SK-N-SH treated with all-trans-retinoic acid at 6 μM for 48 hours (cell line): ENCODE data around the gene SPSB2.

Source experiments
- ATAC-seq: fragments of 200-7000 bp; cut with Tn5 transposase; 3 replicates; pipeline ENCODE4 v1.9.1; 2020; ENCODE audit warnings: mild to moderate bottlenecking, moderate library complexity
- ARNTL ChIP-seq: fragments of 450-650 bp; formaldehyde crosslinking; IDR thresholded peaks from 2 replicates; pipeline ENCODE4 v1.5.0; 2020; ENCODE audit warnings: low read depth, mild to moderate bottlenecking, moderate library complexity, borderline replicate concordance
- CSDC2 ChIP-seq: fragments of 250-450 bp; sonication (Bioruptor Pico); IDR thresholded peaks from 2 replicates; pipeline ENCODE4 v1.5.0; 2020; ENCODE audit warnings: mild to moderate bottlenecking, moderate library complexity
- GLIS3 ChIP-seq: fragments of 250-450 bp; sonication (Bioruptor Pico); IDR thresholded peaks from 2 replicates; pipeline ENCODE4 v1.5.0; 2020; ENCODE audit warnings: mild to moderate bottlenecking, moderate library complexity
- ISL1 ChIP-seq: fragments of 250-450 bp; sonication (Bioruptor Pico); IDR thresholded peaks from 2 replicates; pipeline ENCODE4 v2.1.2; 2022; ENCODE audit warnings: mild to moderate bottlenecking, moderate library complexity
- OSR1 ChIP-seq: fragments of 250-450 bp; sonication (Bioruptor Pico); IDR thresholded peaks from 2 replicates; pipeline ENCODE4 v1.8.0; 2022; ENCODE audit warnings: moderate library complexity, mild to moderate bottlenecking, inconsistent platforms
- PPARA ChIP-seq: fragments of 250-450 bp; sonication (Bioruptor Pico); IDR thresholded peaks from 2 replicates; pipeline ENCODE4 v1.5.0; 2020; ENCODE audit warnings: mild to moderate bottlenecking, borderline replicate concordance
- SNAI2 ChIP-seq: fragments of 250-450 bp; sonication (Bioruptor Pico); IDR thresholded peaks from 2 replicates; pipeline ENCODE4 v1.5.0; 2020; ENCODE audit warnings: mild to moderate bottlenecking, moderate library complexity
- TCF4 ChIP-seq: fragments of 250-450 bp; sonication (Bioruptor Pico); IDR thresholded peaks from 2 replicates; pipeline ENCODE4 v1.8.0; 2021; ENCODE audit warnings: mild to moderate bottlenecking, moderate library complexity, borderline replicate concordance
- TOX ChIP-seq: fragments of 250-450 bp; sonication (Bioruptor Pico); IDR thresholded peaks from 2 replicates; pipeline ENCODE4 v1.8.0; 2021; ENCODE audit warnings: mild to moderate bottlenecking, moderate library complexity, borderline replicate concordance
- ZFP3 ChIP-seq: fragments of 250-450 bp; sonication (Bioruptor Pico); IDR thresholded peaks from 2 replicates; pipeline ENCODE4 v1.5.0; 2020; ENCODE audit warnings: mild to moderate bottlenecking, moderate library complexity
- ZFP30 ChIP-seq: fragments of 450-650 bp; formaldehyde crosslinking; IDR thresholded peaks from 2 replicates; pipeline ENCODE4 v1.5.0; 2022; ENCODE audit warnings: mild to moderate bottlenecking, moderate library complexity
- ZNF565 ChIP-seq: fragments of 450-650 bp; formaldehyde crosslinking; conservative IDR thresholded peaks from 2 replicates; pipeline ENCODE4 v1.5.0; 2020; ENCODE audit warnings: low read depth, mild to moderate bottlenecking, moderate library complexity
- ZNF70 ChIP-seq: fragments of 450-650 bp; formaldehyde crosslinking; IDR thresholded peaks from 2 replicates; pipeline ENCODE4 v1.5.0; 2020; ENCODE audit warnings: mild to moderate bottlenecking, moderate library complexity
- ZNF8 ChIP-seq: fragments of 450-650 bp; formaldehyde crosslinking; IDR thresholded peaks from 2 replicates; pipeline ENCODE4 v1.5.0; 2020; ENCODE audit warnings: mild to moderate bottlenecking, moderate library complexity
- TF ChIP-seq, protein P1 (sequence below): fragments of 250-450 bp; sonication (Bioruptor Pico); IDR thresholded peaks from 2 replicates; pipeline ENCODE4 v1.5.1; 2020; ENCODE audit warnings: low read depth, mild to moderate bottlenecking, moderate library complexity
- TF ChIP-seq, protein P2 (sequence below): fragments of 250-450 bp; sonication (Bioruptor Pico); IDR thresholded peaks from 2 replicates; pipeline ENCODE4 v1.8.0; 2020; ENCODE audit warnings: mild to moderate bottlenecking, moderate library complexity, borderline replicate concordance
- TF ChIP-seq, protein P3 (sequence below): fragments of 250-450 bp; sonication (Bioruptor Pico); IDR thresholded peaks from 2 replicates; pipeline ENCODE4 v1.5.1; 2021; ENCODE audit warnings: mild to moderate bottlenecking, moderate library complexity
- TF ChIP-seq, protein P4 (sequence below): fragments of 250-450 bp; sonication (Bioruptor Pico); IDR thresholded peaks from 2 replicates; pipeline ENCODE4 v1.8.0; 2021; ENCODE audit warnings: low read depth, mild to moderate bottlenecking, moderate library complexity, borderline replicate concordance
- TF ChIP-seq, protein P5 (sequence below): fragments of 250-450 bp; sonication (Bioruptor Pico); IDR thresholded peaks from 2 replicates; pipeline ENCODE4 v1.5.0; 2020; ENCODE audit warnings: mild to moderate bottlenecking, moderate library complexity

Gene SPSB2

DNA sequence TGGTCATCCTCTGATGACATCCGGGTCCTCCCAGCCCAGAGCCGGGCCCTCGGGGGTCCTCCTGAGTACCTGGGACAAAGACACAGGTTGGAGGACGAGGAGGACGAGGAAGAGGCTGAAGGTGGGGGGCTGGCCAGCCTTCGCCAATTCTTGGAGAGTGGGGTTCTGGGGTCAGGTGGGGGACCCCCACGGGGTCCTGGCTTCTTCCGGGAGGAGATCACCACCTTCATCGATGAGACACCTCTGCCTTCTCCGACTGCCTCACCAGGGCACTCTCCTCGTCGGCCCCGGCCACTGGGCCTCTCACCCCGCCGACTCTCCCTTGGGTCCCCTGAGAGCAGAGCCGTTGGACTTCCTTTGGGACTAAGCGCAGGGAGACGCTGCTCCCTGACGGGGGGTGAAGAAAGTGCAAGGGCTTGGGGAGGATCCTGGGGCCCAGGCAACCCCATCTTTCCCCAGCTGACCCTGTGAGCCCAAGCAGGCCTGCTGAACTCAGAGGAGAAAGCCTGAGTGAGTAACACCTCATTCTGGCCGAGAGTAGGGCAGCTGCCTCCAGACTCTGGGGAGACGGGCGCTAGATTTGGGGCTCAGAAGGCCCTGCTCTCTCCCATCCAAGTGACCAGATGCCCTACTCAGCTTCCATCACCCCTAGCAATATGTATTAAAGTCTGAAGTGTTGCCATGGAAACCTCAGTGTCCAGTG lies 46.2 kb downstream of the SPSB2 start:
- TF ChIP-seq, protein P1, sequence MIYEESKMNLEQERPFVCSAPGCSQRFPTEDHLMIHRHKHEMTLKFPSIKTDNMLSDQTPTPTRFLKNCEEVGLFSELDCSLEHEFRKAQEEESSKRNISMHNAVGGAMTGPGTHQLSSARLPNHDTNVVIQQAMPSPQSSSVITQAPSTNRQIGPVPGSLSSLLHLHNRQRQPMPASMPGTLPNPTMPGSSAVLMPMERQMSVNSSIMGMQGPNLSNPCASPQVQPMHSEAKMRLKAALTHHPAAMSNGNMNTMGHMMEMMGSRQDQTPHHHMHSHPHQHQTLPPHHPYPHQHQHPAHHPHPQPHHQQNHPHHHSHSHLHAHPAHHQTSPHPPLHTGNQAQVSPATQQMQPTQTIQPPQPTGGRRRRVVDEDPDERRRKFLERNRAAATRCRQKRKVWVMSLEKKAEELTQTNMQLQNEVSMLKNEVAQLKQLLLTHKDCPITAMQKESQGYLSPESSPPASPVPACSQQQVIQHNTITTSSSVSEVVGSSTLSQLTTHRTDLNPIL (CRISPR knock-in tag), result no peak
- TF ChIP-seq OSR1 (CRISPR knock-in tag), result no peak
- TF ChIP-seq, protein P2, sequence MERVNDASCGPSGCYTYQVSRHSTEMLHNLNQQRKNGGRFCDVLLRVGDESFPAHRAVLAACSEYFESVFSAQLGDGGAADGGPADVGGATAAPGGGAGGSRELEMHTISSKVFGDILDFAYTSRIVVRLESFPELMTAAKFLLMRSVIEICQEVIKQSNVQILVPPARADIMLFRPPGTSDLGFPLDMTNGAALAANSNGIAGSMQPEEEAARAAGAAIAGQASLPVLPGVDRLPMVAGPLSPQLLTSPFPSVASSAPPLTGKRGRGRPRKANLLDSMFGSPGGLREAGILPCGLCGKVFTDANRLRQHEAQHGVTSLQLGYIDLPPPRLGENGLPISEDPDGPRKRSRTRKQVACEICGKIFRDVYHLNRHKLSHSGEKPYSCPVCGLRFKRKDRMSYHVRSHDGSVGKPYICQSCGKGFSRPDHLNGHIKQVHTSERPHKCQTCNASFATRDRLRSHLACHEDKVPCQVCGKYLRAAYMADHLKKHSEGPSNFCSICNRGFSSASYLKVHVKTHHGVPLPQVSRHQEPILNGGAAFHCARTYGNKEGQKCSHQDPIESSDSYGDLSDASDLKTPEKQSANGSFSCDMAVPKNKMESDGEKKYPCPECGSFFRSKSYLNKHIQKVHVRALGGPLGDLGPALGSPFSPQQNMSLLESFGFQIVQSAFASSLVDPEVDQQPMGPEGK (CRISPR knock-in tag), result no peak
- TF ChIP-seq, protein P3, sequence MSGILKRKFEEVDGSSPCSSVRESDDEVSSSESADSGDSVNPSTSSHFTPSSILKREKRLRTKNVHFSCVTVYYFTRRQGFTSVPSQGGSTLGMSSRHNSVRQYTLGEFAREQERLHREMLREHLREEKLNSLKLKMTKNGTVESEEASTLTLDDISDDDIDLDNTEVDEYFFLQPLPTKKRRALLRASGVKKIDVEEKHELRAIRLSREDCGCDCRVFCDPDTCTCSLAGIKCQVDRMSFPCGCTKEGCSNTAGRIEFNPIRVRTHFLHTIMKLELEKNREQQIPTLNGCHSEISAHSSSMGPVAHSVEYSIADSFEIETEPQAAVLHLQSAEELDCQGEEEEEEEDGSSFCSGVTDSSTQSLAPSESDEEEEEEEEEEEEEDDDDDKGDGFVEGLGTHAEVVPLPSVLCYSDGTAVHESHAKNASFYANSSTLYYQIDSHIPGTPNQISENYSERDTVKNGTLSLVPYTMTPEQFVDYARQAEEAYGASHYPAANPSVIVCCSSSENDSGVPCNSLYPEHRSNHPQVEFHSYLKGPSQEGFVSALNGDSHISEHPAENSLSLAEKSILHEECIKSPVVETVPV (CRISPR knock-in tag), result no peak
- no peak for TF ChIP-seq ZNF565
- TF ChIP-seq ZFP30 (CRISPR knock-in tag), result no peak
- no peak for TF ChIP-seq CSDC2 (CRISPR knock-in tag)
- no peak for TF ChIP-seq PPARA (CRISPR knock-in tag)
- TF ChIP-seq ARNTL, result no peak
- no peak for TF ChIP-seq TCF4 (CRISPR knock-in tag)
- TF ChIP-seq TOX (CRISPR knock-in tag), result no peak
- TF ChIP-seq ZFP3 (CRISPR knock-in tag), result no peak
- no peak for TF ChIP-seq ZNF8 (CRISPR knock-in tag)
- TF ChIP-seq, protein P4, sequence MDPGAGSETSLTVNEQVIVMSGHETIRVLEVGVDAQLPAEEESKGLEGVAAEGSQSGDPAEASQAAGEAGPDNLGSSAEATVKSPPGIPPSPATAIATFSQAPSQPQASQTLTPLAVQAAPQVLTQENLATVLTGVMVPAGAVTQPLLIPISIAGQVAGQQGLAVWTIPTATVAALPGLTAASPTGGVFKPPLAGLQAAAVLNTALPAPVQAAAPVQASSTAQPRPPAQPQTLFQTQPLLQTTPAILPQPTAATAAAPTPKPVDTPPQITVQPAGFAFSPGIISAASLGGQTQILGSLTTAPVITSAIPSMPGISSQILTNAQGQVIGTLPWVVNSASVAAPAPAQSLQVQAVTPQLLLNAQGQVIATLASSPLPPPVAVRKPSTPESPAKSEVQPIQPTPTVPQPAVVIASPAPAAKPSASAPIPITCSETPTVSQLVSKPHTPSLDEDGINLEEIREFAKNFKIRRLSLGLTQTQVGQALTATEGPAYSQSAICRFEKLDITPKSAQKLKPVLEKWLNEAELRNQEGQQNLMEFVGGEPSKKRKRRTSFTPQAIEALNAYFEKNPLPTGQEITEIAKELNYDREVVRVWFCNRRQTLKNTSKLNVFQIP, result no peak
- no peak for TF ChIP-seq SNAI2 (CRISPR knock-in tag)
- ATAC-seq, result no peak

DNA sequence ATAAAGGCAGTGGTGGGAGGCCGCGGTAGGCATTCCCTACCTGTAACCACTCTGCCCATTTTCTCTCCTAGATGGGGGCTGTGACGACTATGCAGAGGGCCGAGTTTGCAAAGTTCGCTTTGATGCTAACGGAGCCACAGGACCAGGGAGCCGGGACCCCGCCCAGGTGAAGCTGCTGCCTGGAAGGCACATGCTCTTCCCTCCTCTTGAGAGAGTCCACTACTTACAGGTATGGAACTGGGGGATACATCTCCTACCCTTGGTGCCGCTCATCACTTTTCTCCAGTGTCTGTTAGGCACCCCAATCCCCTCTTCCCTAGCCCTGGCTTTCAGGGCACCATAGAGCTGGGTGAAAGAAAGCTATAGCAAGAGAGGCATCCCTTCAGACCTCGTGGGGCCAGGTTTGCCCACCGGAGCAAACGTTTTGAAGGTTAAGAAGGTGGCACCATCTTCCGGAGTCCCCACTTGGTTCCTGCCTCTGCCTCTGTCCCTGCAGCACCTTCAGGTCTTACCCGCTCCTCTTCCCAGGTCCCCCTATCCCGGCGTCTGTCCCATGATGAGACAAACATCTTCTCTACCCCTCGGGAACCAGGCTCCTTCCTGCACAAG lies 46.9 kb downstream of the SPSB2 start:
- no peak for ATAC-seq
- no peak for TF ChIP-seq ISL1 (CRISPR knock-in tag)
- TF ChIP-seq, protein P2 (CRISPR knock-in tag), result no peak
- TF ChIP-seq TOX (CRISPR knock-in tag), result no peak
- TF ChIP-seq ZNF70 (CRISPR knock-in tag), result no peak
- TF ChIP-seq SNAI2 (CRISPR knock-in tag), result no peak
- no peak for TF ChIP-seq PPARA (CRISPR knock-in tag)
- TF ChIP-seq ZNF565, result no peak
- no peak for TF ChIP-seq GLIS3 (CRISPR knock-in tag)
- no peak for TF ChIP-seq ZFP30 (CRISPR knock-in tag)
- no peak for TF ChIP-seq ZNF8 (CRISPR knock-in tag)
- no peak for TF ChIP-seq CSDC2 (CRISPR knock-in tag)
- no peak for TF ChIP-seq ZFP3 (CRISPR knock-in tag)
- TF ChIP-seq, protein P5, sequence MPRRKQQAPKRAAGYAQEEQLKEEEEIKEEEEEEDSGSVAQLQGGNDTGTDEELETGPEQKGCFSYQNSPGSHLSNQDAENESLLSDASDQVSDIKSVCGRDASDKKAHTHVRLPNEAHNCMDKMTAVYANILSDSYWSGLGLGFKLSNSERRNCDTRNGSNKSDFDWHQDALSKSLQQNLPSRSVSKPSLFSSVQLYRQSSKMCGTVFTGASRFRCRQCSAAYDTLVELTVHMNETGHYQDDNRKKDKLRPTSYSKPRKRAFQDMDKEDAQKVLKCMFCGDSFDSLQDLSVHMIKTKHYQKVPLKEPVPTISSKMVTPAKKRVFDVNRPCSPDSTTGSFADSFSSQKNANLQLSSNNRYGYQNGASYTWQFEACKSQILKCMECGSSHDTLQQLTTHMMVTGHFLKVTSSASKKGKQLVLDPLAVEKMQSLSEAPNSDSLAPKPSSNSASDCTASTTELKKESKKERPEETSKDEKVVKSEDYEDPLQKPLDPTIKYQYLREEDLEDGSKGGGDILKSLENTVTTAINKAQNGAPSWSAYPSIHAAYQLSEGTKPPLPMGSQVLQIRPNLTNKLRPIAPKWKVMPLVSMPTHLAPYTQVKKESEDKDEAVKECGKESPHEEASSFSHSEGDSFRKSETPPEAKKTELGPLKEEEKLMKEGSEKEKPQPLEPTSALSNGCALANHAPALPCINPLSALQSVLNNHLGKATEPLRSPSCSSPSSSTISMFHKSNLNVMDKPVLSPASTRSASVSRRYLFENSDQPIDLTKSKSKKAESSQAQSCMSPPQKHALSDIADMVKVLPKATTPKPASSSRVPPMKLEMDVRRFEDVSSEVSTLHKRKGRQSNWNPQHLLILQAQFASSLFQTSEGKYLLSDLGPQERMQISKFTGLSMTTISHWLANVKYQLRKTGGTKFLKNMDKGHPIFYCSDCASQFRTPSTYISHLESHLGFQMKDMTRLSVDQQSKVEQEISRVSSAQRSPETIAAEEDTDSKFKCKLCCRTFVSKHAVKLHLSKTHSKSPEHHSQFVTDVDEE (CRISPR knock-in tag), result no peak
